WTC11 (cell line): Measurements from ENCODE around the gene RARA. TPM values are rescaled to one million over a fixed set of nuclear protein-coding genes. Genes with fewer than 3 reads are reported as not detected.

Experiments
- ATAC-seq: fragments of 200-7000 bp; cut with Tn5 transposase; 2 replicates; pipeline ENCODE4 v1.10.0; 2021; ENCODE audit warnings: mild to moderate bottlenecking, moderate library complexity
- CTCF ChIA-PET: fragments of 300-600 bp; sonication (Branson Sonifier 250); formaldehyde crosslinking; loops from one replicate; lab custom pipeline; 2021; ENCODE audit warnings: antibody characterized with exemption; lab: Charles Lee
- POLR2A ChIA-PET: fragments of 350-600 bp; sonication (Branson Sonifier 250); formaldehyde crosslinking; loops from one replicate; lab custom pipeline; 2021; ENCODE audit warnings: antibody characterized with exemption; lab: Charles Lee
- DNase-seq: peaks from one replicate; pipeline ENCODE4 v3.0.0; 2021; ENCODE audit warnings: low spot score
- H3K27ac Mint-ChIP-seq: 2 replicates; pipeline ENCODE4 v1.8.0; 2021; ENCODE audit warnings: mixed read lengths
- H3K27me3 Mint-ChIP-seq: 2 replicates; pipeline ENCODE4 v1.8.0; 2021; ENCODE audit warnings: low read depth, mild to moderate bottlenecking, moderate library complexity, mixed read lengths
- H3K36me3 Mint-ChIP-seq: 2 replicates; pipeline ENCODE4 v1.8.0; 2021; ENCODE audit warnings: mixed read lengths
- H3K4me1 Mint-ChIP-seq: 2 replicates; pipeline ENCODE4 v1.8.0; 2022; ENCODE audit warnings: mixed read lengths
- H3K4me3 Mint-ChIP-seq: 2 replicates; pipeline ENCODE4 v1.8.0; 2021; ENCODE audit warnings: mild to moderate bottlenecking, moderate library complexity, mixed read lengths
- H3K9me3 Mint-ChIP-seq: 2 replicates; pipeline ENCODE4 v1.8.0; 2021; ENCODE audit warnings: mixed read lengths
- CBFB ChIP-seq: sonication (generic); formaldehyde crosslinking; IDR thresholded peaks from 2 replicates; pipeline ENCODE4 v1.8.1; 2022; ENCODE audit warnings: mild to moderate bottlenecking, low read depth, missing genetic modification reagents
- E2F1 ChIP-seq: sonication (generic); formaldehyde crosslinking; IDR thresholded peaks from 2 replicates; pipeline ENCODE4 v1.8.0; 2022; ENCODE audit warnings: mild to moderate bottlenecking, missing genetic modification reagents
- FOXJ3 ChIP-seq: sonication (generic); formaldehyde crosslinking; IDR thresholded peaks from 2 replicates; pipeline ENCODE4 v1.9.0; 2021; ENCODE audit warnings: missing genetic modification reagents, mild to moderate bottlenecking, borderline replicate concordance
- HMGA2 ChIP-seq: fragments of 250-450 bp; sonication (Bioruptor Pico); IDR thresholded peaks from 2 replicates; pipeline ENCODE4 v1.4.0; 2021; ENCODE audit warnings: mild to moderate bottlenecking, moderate library complexity
- MXD4 ChIP-seq: fragments of 250-450 bp; sonication (Bioruptor Pico); IDR thresholded peaks from 2 replicates; pipeline ENCODE4 v1.8.0; 2021; ENCODE audit warnings: mild to moderate bottlenecking, moderate library complexity, borderline replicate concordance
- NFATC4 ChIP-seq: fragments of 250-450 bp; sonication (Bioruptor Pico); IDR thresholded peaks from 2 replicates; pipeline ENCODE4 v1.9.0; 2021; ENCODE audit warnings: mild to moderate bottlenecking
- NFE2L1 ChIP-seq: sonication (generic); formaldehyde crosslinking; IDR thresholded peaks from 2 replicates; pipeline ENCODE4 v1.8.1; 2023; ENCODE audit warnings: missing genetic modification reagents
- TP53 ChIP-seq: sonication (generic); formaldehyde crosslinking; IDR thresholded peaks from 2 replicates; pipeline ENCODE4 v1.8.1; 2023; ENCODE audit warnings: mild to moderate bottlenecking, missing genetic modification reagents
- ZNF138 ChIP-seq: sonication (generic); formaldehyde crosslinking; conservative IDR thresholded peaks from 2 replicates; pipeline ENCODE4 v1.8.1; 2022; ENCODE audit warnings: mild to moderate bottlenecking, moderate library complexity, missing genetic modification reagents
- ZNF219 ChIP-seq: sonication (generic); formaldehyde crosslinking; IDR thresholded peaks from 2 replicates; pipeline ENCODE4 v1.8.0; 2023; ENCODE audit warnings: missing genetic modification reagents, mild to moderate bottlenecking, borderline replicate concordance
- ZNF416 ChIP-seq: fragments of 250-450 bp; sonication (Bioruptor Pico); IDR thresholded peaks from 2 replicates; pipeline ENCODE4 v1.9.0; 2021; ENCODE audit warnings: mild to moderate bottlenecking, inconsistent platforms
- total RNA-seq: library from RNA; stranded (reverse); gene quantifications from 3 replicates; pipeline ENCODE4 v1.2.3, GENCODE V29; 2021
- TF ChIP-seq, protein P1 (sequence below): sonication (generic); formaldehyde crosslinking; IDR thresholded peaks from 2 replicates; pipeline ENCODE4 v1.8.1; 2023; ENCODE audit warnings: mild to moderate bottlenecking, missing genetic modification reagents, moderate library complexity
- TF ChIP-seq, protein P2 (sequence below): fragments of 200-600 bp; IDR thresholded peaks from 2 replicates; pipeline ENCODE4 v1.8.0; 2022; ENCODE audit warnings: antibody characterized with exemption
- TF ChIP-seq, protein P3 (sequence below): sonication (generic); formaldehyde crosslinking; IDR thresholded peaks from 2 replicates; pipeline ENCODE4 v1.8.0; 2022; ENCODE audit warnings: mild to moderate bottlenecking, missing genetic modification reagents
- TF ChIP-seq, protein P4 (sequence below): sonication (generic); formaldehyde crosslinking; IDR thresholded peaks from 2 replicates; pipeline ENCODE4 v1.8.0; 2022; ENCODE audit warnings: mild to moderate bottlenecking, missing genetic modification reagents

Gene RARA
- total RNA-seq, 1 experiment from 2014 or later: 20.7 TPM

DNA sequence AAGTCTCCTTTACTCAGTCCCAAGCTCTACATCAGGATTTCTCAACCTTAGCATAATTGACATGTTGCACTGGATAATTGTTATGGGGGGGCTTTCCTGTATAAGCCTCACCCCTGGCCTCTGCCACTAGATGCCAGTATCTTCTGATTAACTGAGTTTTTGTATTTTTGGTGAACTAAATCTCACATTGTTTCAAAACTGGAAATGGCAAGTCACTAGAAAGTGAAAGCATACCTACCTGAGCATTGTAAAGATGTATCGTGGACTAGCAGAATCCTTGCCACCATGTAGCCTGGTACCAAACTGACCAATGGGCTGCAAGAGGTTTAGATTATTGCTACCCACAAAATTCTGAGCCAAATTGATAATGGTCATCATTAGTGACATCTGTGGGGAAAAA is 93.7 kb downstream of the RARA start (continued):
- TF ChIP-seq TP53 (CRISPR knock-in tag): no peak
- TF ChIP-seq E2F1: no peak
- TF ChIP-seq ZNF138 (CRISPR knock-in tag): no peak
- TF ChIP-seq, protein P1, sequence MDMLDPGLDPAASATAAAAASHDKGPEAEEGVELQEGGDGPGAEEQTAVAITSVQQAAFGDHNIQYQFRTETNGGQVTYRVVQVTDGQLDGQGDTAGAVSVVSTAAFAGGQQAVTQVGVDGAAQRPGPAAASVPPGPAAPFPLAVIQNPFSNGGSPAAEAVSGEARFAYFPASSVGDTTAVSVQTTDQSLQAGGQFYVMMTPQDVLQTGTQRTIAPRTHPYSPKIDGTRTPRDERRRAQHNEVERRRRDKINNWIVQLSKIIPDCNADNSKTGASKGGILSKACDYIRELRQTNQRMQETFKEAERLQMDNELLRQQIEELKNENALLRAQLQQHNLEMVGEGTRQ (CRISPR knock-in tag): no peak
- no peak for TF ChIP-seq ZNF219 (CRISPR knock-in tag)
- TF ChIP-seq NFE2L1 (CRISPR knock-in tag): no peak
- TF ChIP-seq HMGA2: no peak

- Mint-ChIP-seq H3K4me3 (no peak overlapping the region), H3K4me1 (no peaks in the 10 kb centered on the region), H3K36me3 (peaks cover 86% of the 10 kb centered on the region), H3K27me3 (no peaks in the 10 kb centered on the region), H3K27ac (peak overlapping the region; percentile 56; the same call in 1 of the 2 replicates), H3K9me3 (no peaks in the 10 kb centered on the region)
- POLR2A ChIA-PET: no interaction called here
- DNase-seq (no peak), ATAC-seq (no peak)
- CTCF ChIA-PET: interaction anchor here (0.6 kb wide), 1 partner anchor 115 kb away, joined by 4 read pairs; no protein-coding TSS in a partner anchor
- TF ChIP-seq NFE2L1 (CRISPR knock-in tag): no peak
- no peak for TF ChIP-seq ZNF416 (CRISPR knock-in tag)
- TF ChIP-seq NFATC4 (CRISPR knock-in tag): no peak
- no peak for TF ChIP-seq FOXJ3 (CRISPR knock-in tag)
- TF ChIP-seq, protein P2, sequence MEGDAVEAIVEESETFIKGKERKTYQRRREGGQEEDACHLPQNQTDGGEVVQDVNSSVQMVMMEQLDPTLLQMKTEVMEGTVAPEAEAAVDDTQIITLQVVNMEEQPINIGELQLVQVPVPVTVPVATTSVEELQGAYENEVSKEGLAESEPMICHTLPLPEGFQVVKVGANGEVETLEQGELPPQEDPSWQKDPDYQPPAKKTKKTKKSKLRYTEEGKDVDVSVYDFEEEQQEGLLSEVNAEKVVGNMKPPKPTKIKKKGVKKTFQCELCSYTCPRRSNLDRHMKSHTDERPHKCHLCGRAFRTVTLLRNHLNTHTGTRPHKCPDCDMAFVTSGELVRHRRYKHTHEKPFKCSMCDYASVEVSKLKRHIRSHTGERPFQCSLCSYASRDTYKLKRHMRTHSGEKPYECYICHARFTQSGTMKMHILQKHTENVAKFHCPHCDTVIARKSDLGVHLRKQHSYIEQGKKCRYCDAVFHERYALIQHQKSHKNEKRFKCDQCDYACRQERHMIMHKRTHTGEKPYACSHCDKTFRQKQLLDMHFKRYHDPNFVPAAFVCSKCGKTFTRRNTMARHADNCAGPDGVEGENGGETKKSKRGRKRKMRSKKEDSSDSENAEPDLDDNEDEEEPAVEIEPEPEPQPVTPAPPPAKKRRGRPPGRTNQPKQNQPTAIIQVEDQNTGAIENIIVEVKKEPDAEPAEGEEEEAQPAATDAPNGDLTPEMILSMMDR: no peak
- TF ChIP-seq MXD4 (CRISPR knock-in tag): no peak
- TF ChIP-seq, protein P3, sequence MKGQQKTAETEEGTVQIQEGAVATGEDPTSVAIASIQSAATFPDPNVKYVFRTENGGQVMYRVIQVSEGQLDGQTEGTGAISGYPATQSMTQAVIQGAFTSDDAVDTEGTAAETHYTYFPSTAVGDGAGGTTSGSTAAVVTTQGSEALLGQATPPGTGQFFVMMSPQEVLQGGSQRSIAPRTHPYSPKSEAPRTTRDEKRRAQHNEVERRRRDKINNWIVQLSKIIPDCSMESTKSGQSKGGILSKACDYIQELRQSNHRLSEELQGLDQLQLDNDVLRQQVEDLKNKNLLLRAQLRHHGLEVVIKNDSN (CRISPR knock-in tag): no peak
- no peak for TF ChIP-seq CBFB
- TF ChIP-seq, protein P4, sequence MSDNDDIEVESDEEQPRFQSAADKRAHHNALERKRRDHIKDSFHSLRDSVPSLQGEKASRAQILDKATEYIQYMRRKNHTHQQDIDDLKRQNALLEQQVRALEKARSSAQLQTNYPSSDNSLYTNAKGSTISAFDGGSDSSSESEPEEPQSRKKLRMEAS (CRISPR knock-in tag): no peak
Measured at GRCh38 chr17:40404003-40404402, 95.0 kb downstream of the RARA start.

Other genes with a start within 250 kb of the RARA start
- 11.9 to 15.9 TPM (median 12.0 TPM) in 3 replicates for gene THRA, start 246.2 kb upstream of the RARA start, total RNA-seq
- gene NR1D1, start 208.6 kb upstream of the RARA start, total RNA-seq: 5.6 to 7.6 TPM (median 6.2 TPM) in 3 replicates
- 69.2 to 78.1 TPM (median 73.7 TPM) in 3 replicates for gene MSL1, start 187.2 kb upstream of the RARA start, total RNA-seq
- 107 to 119 TPM (median 115 TPM) in 3 replicates for gene CASC3, start 168.6 kb upstream of the RARA start, total RNA-seq
- gene RAPGEFL1, start 131.7 kb upstream of the RARA start, total RNA-seq: 19.9 to 23.0 TPM (median 19.9 TPM) in 3 replicates
- 23.0 to 24.6 TPM (median 23.8 TPM) in 3 replicates for gene WIPF2, start 89.9 kb upstream of the RARA start, total RNA-seq
- 85.9 to 125 TPM (median 87.9 TPM) in 3 replicates for gene CDC6, start 21.3 kb upstream of the RARA start, total RNA-seq
- 1.4 to 2.3 TPM (median 2.0 TPM) in 3 replicates for gene GJD3, start 55.6 kb downstream of the RARA start, total RNA-seq
- 273 to 307 TPM (median 292 TPM) in 3 replicates for gene TOP2A, start 108.7 kb downstream of the RARA start, total RNA-seq
- gene IGFBP4, start 134.3 kb downstream of the RARA start, total RNA-seq: 155 to 172 TPM (median 162 TPM) in 3 replicates
- gene TNS4, start 192.4 kb downstream of the RARA start, total RNA-seq: 0.55 to 0.87 TPM (median 0.80 TPM) in 3 replicates